Body of pancreas (tissue), 4 donors: ENCODE measurements around the gene MRPL49. TPM values are rescaled to one million over a fixed set of nuclear protein-coding genes. Genes with fewer than 3 reads are reported as not detected.

Source experiments
- ATAC-seq: fragments of 150-250 bp; one replicate; pipeline ENCODE4 v1.9.1; 2016
- DNase-seq, 4 donors: peaks; one replicate each; pipeline ENCODE4 v3.0.0-alpha.2; 2019
- H3K27ac ChIP-seq, 4 donors: fragments of 200-600 bp; sonication (generic); 1 replicate in 3 of 4; 2 replicates in 1 of 4; pipeline versions ENCODE4 v1.5.1 to v1.6.1; 2016 to 2019; ENCODE audit warnings: mild to moderate bottlenecking in 1 of 4, mixed read lengths in 1 of 4, moderate library complexity in 1 of 4
- H3K27me3 ChIP-seq, 2 donors: fragments of 200-600 bp; sonication (generic); one replicate each; pipeline ENCODE4 v1.6.0; 2016; ENCODE audit warnings: mild to moderate bottlenecking in 1 of 2
- H3K36me3 ChIP-seq, 2 donors: fragments of 200-600 bp; sonication (generic); replicated peaks in 1 of 2; 2 replicates each; pipeline ENCODE4 v1.5.1; 2016; ENCODE audit warnings: low read depth in 2 of 2; ENCODE audit not compliant: insufficient read depth in 1 of 2
- H3K4me1 ChIP-seq: fragments of 200-600 bp; sonication (generic); one replicate; pipeline ENCODE4 v1.6.0; 2016
- H3K4me3 ChIP-seq, 2 donors: fragments of 200-600 bp; sonication (generic); 1 replicate in 1 of 2; 2 replicates in 1 of 2; pipeline ENCODE4 v1.5.1; 2016 to 2019
- H3K9me3 ChIP-seq, 3 donors: fragments of 200-600 bp; sonication (generic); 1 replicate in 2 of 3; 2 replicates in 1 of 3; pipeline ENCODE4 v1.5.1; 2016
- POLR2A ChIP-seq, 3 donors: fragments of 450-650 bp; IDR thresholded peaks; one replicate each; pipeline ENCODE4 v1.6.1; 2016; ENCODE audit warnings: antibody characterized with exemption in 3 of 3, mild to moderate bottlenecking in 2 of 3
- WGBS, 2 donors: methylation state at CpG; one replicate each; pipeline ENCODE4 v1.1.5; 2017; 5-methylcytosine and 5-hydroxymethylcytosine counted together
- intact Hi-C: fragments of 100-400 bp; cut with DNase I; formaldehyde crosslinking; loops from one replicate; pipeline ENCODE4 v1.15.1; 2023
- total RNA-seq, 2 donors: library from RNA; depleted of rRNA; stranded (reverse); fragments of >200 nt; gene quantifications; one replicate each; pipeline ENCODE4 v1.1.0, GENCODE V29; 2016
- TF ChIP-seq, protein P1 (sequence below), 7 experiments: fragments of 450-650 bp in 4 of 7; fragments of 200-600 bp in 3 of 7; sonication (generic) in 3 of 7; IDR thresholded peaks; one replicate each; pipeline ENCODE4 v1.5.1; 2016 to 2019; ENCODE audit warnings: antibody characterized with exemption in 7 of 7

MRPL49 gene
- total RNA-seq, 2 donors from 2014 or later, result 34.2 to 35.6 TPM

- Histone ChIP-seq H3K4me1 (peaks cover 3% of the 10 kb centered on the region), H3K36me3 (peaks cover 0 to 21% of the 10 kb centered on the region in 2 donors), H3K27me3 (no peaks in the 10 kb centered on the region), H3K27ac (no peak overlapping the region), H3K4me3 (no peak overlapping the region), H3K9me3 (no peaks in the 10 kb centered on the region)
- no peak for ATAC-seq
- TF ChIP-seq, protein P1, sequence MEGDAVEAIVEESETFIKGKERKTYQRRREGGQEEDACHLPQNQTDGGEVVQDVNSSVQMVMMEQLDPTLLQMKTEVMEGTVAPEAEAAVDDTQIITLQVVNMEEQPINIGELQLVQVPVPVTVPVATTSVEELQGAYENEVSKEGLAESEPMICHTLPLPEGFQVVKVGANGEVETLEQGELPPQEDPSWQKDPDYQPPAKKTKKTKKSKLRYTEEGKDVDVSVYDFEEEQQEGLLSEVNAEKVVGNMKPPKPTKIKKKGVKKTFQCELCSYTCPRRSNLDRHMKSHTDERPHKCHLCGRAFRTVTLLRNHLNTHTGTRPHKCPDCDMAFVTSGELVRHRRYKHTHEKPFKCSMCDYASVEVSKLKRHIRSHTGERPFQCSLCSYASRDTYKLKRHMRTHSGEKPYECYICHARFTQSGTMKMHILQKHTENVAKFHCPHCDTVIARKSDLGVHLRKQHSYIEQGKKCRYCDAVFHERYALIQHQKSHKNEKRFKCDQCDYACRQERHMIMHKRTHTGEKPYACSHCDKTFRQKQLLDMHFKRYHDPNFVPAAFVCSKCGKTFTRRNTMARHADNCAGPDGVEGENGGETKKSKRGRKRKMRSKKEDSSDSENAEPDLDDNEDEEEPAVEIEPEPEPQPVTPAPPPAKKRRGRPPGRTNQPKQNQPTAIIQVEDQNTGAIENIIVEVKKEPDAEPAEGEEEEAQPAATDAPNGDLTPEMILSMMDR (IDR thresholded peaks at IDR 0.05), result no peak
- TF ChIP-seq POLR2A (IDR thresholded peaks at IDR 0.05), result no peak
- 96 to 100% methylated on average over 4 of the region's 4 CpGs for WGBS, 2 donors
- intact Hi-C loops, result no loop called here
- no peak for DNase-seq
These were observed 31.5 kb upstream of the MRPL49 start for GRCh38 chr11:65090628-65091027.

- ATAC-seq, result no peak
- Histone ChIP-seq H3K9me3 (no peaks in the 10 kb centered on the region), H3K4me3 (no peak overlapping the region), H3K27ac (peak overlapping the region; percentile 84 to 99 (median 94)), H3K4me1 (peaks cover 27% of the 10 kb centered on the region), H3K36me3 (no peaks in the 10 kb centered on the region), H3K27me3 (no peaks in the 10 kb centered on the region)
- intact Hi-C loops, result no loop called here
- TF ChIP-seq POLR2A (IDR thresholded peaks at IDR 0.05), result no peak
- TF ChIP-seq, protein P1 (IDR thresholded peaks at IDR 0.05), result no peak
- no peak for DNase-seq
- WGBS, 2 donors, result 55 to 65% methylated on average over 22 of the region's 22 CpGs
These were observed 26.7 kb upstream of the MRPL49 start for GRCh38 chr11:65095427-65095826.

GRCh38 chr11:65095974-65096806 is 25.9 kb upstream of the MRPL49 start, which contains the start of gene VPS51:
Gene VPS51, plus strand, starts transcription at chr11:65096214. Its CDS starts 37 bp downstream, at chr11:65096251.
- H3K36me3 ChIP-seq, result no peaks in the 10 kb centered on the region
- H3K4me3 ChIP-seq, result peak within 1 kb of the TSS; percentile 83 to 84
- H3K27me3 ChIP-seq, result no peaks in the 10 kb centered on the region
- intact Hi-C loops, result no loop called here
- peak within 1 kb of the TSS; percentile 84 to 99 (median 94) for H3K27ac ChIP-seq
- TF ChIP-seq, protein P1 (IDR thresholded peaks at IDR 0.05), result peak in 3 of 7 experiments; percentile 17 to 39 (median 30)
- peak; percentile 68 to 86 (median 85) for TF ChIP-seq POLR2A (IDR thresholded peaks at IDR 0.05)
- peak; percentile 88 to 95 (median 94) for DNase-seq
- H3K4me1 ChIP-seq, result peaks cover 34% of the 10 kb centered on the region
- peak; percentile 95 for ATAC-seq
- no peaks in the 10 kb centered on the region for H3K9me3 ChIP-seq
- 0 to 1% methylated on average over 8 to 40 of the region's 52 CpGs for WGBS, 2 donors

DNA sequence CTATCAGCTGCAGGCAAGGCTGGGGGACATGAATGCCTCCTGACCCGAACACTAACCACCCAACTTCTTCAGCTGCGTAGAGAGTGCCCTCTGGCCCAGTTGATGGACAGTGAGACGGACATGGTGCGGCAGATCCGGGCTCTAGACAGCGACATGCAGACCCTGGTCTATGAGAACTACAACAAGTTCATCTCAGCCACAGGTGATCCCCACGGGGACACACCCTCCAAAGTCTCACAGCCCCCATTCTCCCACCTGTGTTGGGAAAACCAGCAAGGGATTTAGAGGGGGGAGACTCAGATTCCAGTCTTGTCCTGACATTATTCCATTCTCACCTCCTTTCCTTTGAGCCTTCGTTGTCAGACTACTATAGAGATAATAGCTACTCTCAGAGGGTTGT is 25.2 kb upstream of the MRPL49 start:
- Histone ChIP-seq H3K27ac (peak overlapping the region; percentile 84 to 99 (median 94)), H3K9me3 (no peaks in the 10 kb centered on the region), H3K4me3 (peak overlapping the region; percentile 83 to 84), H3K4me1 (peaks cover 41% of the 10 kb centered on the region), H3K27me3 (no peaks in the 10 kb centered on the region), H3K36me3 (no peaks in the 10 kb centered on the region)
- ATAC-seq (no peak), DNase-seq (no peak)
- intact Hi-C loops, result no loop called here
- 22 to 33% methylated on average over 1 to 8 of the region's 8 CpGs for WGBS, 2 donors
- TF ChIP-seq POLR2A (IDR thresholded peaks at IDR 0.05), result no peak
- TF ChIP-seq, protein P1 (IDR thresholded peaks at IDR 0.05), result no peak
